ENCODE data around the gene CELA1.

CELA1 gene

GRCh38 chr12:51346581-51346980, at the start of gene CELA1:
TSS of gene CELA1 (minus strand) at chr12:51346679. CDS start at chr12:51346638, 41 bp downstream.
- DNase-seq = no peak

GRCh38 chr12:51395283-51396230, 49.1 kb upstream of the CELA1 start:
- peak; percentile 26 for DNase-seq

GRCh38 chr12:51393676-51394545, 47.4 kb upstream of the CELA1 start:
- DNase-seq = no peak

GRCh38 chr12:51392556-51393237, 46.2 kb upstream of the CELA1 start:
- DNase-seq = peak; percentile 28

GRCh38 chr12:51391283-51392123, 45.0 kb upstream of the CELA1 start, which contains the start of gene GALNT6:
TSS of gene GALNT6 (minus strand) at chr12:51391406. CDS start at chr12:51379781, 11,625 bp downstream.
- peak; percentile 66 for DNase-seq

GRCh38 chr12:51390891-51391282, 44.4 kb upstream of the CELA1 start:
- peak; percentile 41 for DNase-seq

- peak; percentile 24 for DNase-seq
Observed at GRCh38 chr12:51390457-51390856, 44.0 kb upstream of the CELA1 start.

GRCh38 chr12:51389302-51389999, 43.0 kb upstream of the CELA1 start:
- DNase-seq = peak; percentile 28

- no peak for DNase-seq
Observed at GRCh38 chr12:51388846-51389245, 42.4 kb upstream of the CELA1 start.

- DNase-seq = no peak
Observed at GRCh38 chr12:51388069-51388799, 41.8 kb upstream of the CELA1 start.

- DNase-seq = no peak
Observed at GRCh38 chr12:51386351-51386750, 39.9 kb upstream of the CELA1 start.

GRCh38 chr12:51383269-51383905, 36.9 kb upstream of the CELA1 start:
- no peak for DNase-seq

- no peak for DNase-seq
Observed at GRCh38 chr12:51382173-51382572, 35.7 kb upstream of the CELA1 start.

GRCh38 chr12:51381226-51382079, 35.0 kb upstream of the CELA1 start:
- DNase-seq = no peak

GRCh38 chr12:51379571-51379970, 33.1 kb upstream of the CELA1 start:
- no peak for DNase-seq

GRCh38 chr12:51378749-51379148, 32.3 kb upstream of the CELA1 start:
- no peak for DNase-seq

GRCh38 chr12:51377099-51377984, 30.9 kb upstream of the CELA1 start:
- no peak for DNase-seq

- no peak for DNase-seq
Observed at GRCh38 chr12:51374856-51375255, 28.4 kb upstream of the CELA1 start.

All from activated CD4-positive, CD25-positive, alpha-beta regulatory T cell treated with anti-CD3 and anti-CD28 coated beads, Interleukin-2, amount 50 U/mL, for 72 hours (primary cell).